Upper lobe of left lung (tissue), 6 donors: ENCODE results near the gene TTC9C. TPM values are rescaled to one million over a fixed set of nuclear protein-coding genes. Genes with fewer than 3 reads are reported as not detected.
"Not testable (repeated sequence)": the region's sequence is repeated elsewhere in the genome, so short reads cannot be mapped to it uniquely, and the experiment has no call there.

Source experiments
- ATAC-seq, 2 donors: fragments of 200-7000 bp; cut with Tn5 transposase; one replicate each; pipeline ENCODE4 v1.9.1; 2022; ENCODE audit warnings: mild to moderate bottlenecking in 2 of 2, moderate library complexity in 2 of 2; ENCODE audit not compliant: low FRiP score in 2 of 2
- DNase-seq, 2 donors: peaks; one replicate each; pipeline ENCODE4 v3.0.0-alpha.2; 2019 to 2020
- H3K27ac ChIP-seq, 4 donors: fragments of 200-600 bp; sonication (generic); one replicate each; pipeline ENCODE4 v1.5.1; 2016 to 2019
- H3K27me3 ChIP-seq, 4 donors: fragments of 200-600 bp; sonication (generic); one replicate each; pipeline ENCODE4 v1.5.1; 2017 to 2019
- H3K36me3 ChIP-seq, 4 donors: fragments of 200-600 bp; sonication (generic); one replicate each; pipeline ENCODE4 v1.5.1; 2016 to 2019
- H3K4me1 ChIP-seq, 4 donors: fragments of 200-600 bp; sonication (generic); one replicate each; pipeline ENCODE4 v1.5.1; 2018 to 2019
- H3K4me3 ChIP-seq, 4 donors: fragments of 200-600 bp; sonication (generic); one replicate each; pipeline ENCODE4 v1.5.1; 2017 to 2019; ENCODE audit warnings: mild to moderate bottlenecking in 2 of 4, moderate library complexity in 1 of 4
- H3K9me3 ChIP-seq, 4 donors: fragments of 200-600 bp; sonication (generic); one replicate each; pipeline ENCODE4 v1.5.1; 2018 to 2019
- EP300 ChIP-seq, 4 donors: sonication (generic); formaldehyde crosslinking; IDR thresholded peaks; one replicate each; pipeline ENCODE4 v1.5.1; 2017; ENCODE audit warnings: antibody characterized with exemption in 4 of 4, control low read depth in 2 of 4
- POLR2A ChIP-seq, 4 donors: fragments of 450-650 bp; IDR thresholded peaks; one replicate each; pipeline ENCODE4 v1.5.1; 2016 to 2017; ENCODE audit warnings: antibody characterized with exemption in 4 of 4, mild to moderate bottlenecking in 2 of 4
- POLR2AphosphoS5 ChIP-seq, 2 donors: sonication (generic); formaldehyde crosslinking; IDR thresholded peaks; one replicate each; pipeline ENCODE4 v1.5.1; 2017; ENCODE audit warnings: antibody characterized with exemption in 2 of 2
- WGBS, 2 donors: methylation state at CpG; one replicate each; pipeline ENCODE4 v1.1.5; 2017 to 2018; 5-methylcytosine and 5-hydroxymethylcytosine counted together
- total RNA-seq, 6 donors: library from RNA; depleted of rRNA in 4 of 6; stranded (reverse); fragments of >200 nt in 4 of 6; gene quantifications; one replicate each; pipeline versions ENCODE4 v1.1.0 to v1.2.1, GENCODE V29; 2016 to 2021
- TF ChIP-seq, protein P1 (sequence below), 6 experiments: fragments of 450-650 bp in 4 of 6; fragments of 200-600 bp in 2 of 6; sonication (generic) in 2 of 6; IDR thresholded peaks; one replicate each; pipeline ENCODE4 v1.5.1; 2016 to 2019; ENCODE audit warnings: antibody characterized with exemption in 6 of 6
- donor health status: DM: no; HTN: no; CAD: no; lungs with moderate emphysema.
- donor health status: DM: no; HTN: yes; CAD: no; lungs with severe emphysema.

Gene TTC9C
- total RNA-seq, 6 donors from 2014 or later = 18.9 to 31.5 (median 28.6) TPM

DNA sequence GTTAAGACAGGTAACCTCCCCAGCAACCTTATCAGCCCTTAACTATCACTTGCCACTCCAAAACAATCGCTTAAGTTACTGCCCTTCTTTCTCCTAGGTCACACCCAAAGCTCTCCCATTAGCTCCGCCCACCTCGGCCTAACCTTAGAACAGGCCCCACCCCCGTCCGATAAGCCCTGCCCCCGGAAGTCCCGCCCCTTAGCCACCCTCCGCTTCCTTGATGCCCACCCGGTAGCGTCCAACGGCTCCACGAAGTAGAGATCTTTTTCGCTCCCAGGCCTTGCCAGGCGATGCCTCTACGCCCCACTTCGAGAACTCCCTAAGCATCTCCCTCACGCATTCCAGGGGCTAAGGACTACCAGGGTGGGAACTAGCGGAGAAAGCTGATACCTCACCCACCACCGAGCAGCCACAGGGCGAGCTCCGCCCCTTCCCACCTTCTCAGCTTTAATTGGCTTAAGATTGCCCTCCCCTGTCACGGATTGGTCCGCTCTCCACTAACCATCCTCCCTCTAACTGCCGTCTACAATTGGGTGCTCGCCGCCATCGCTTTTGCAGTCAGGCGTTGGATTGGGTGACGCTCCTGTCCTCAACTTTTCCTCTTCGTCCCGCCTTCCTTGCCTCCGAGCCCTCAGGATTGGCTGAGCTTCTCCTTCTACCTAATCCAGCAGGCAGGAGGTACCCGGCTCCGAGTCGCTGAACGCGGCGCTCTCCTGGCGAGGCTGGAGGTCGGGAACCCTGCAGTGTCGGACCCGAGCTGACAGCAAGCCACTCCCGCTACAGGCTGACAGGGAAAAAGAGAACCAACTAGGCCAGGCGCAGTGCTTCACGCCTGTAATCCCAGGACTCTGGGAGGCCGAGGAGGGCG lies 25.7 kb downstream of the TTC9C start, which contains the start of gene ZBTB3:
TSS of gene ZBTB3 (minus strand) at position 425 of the 868 bp plus-strand sequence. CDS start 496 bp downstream, outside the sequence.
- DNase-seq = peak; percentile 91 to 99
- 0 to 1% methylated on average over 41 to 47 of the region's 47 CpGs for WGBS, 2 donors
- peaks cover 0 to 16% (median 4%) of the 10 kb centered on the region in 4 donors for H3K36me3 ChIP-seq

DNA sequence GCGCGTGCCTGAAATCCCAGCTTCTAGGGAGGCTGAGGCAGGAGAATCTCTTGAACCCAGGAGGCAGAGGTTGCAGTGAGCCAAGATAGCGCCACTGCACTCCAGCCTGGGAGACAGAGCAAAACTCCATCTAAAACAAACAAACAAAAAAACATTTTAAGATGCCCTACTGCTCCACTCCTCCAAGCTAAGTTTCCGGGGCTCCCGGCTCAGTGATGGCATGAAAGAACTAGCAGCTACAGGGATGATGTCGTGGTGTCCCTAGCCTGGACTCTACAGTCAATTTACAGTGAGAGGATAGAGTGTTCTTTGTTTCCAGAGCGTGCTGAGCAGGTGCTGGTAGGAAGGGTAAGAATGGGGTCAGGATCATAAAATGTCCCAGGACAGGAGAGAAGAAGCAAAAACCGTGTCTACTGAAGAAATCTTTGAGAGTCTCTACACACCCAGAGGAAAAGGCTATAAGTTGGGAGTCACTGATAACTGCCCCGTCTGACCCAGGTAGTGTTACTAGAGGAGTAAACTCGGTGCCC lies 26.9 kb downstream of the TTC9C start:
- peaks cover 16 to 30% (median 22%) of the 10 kb centered on the region in 4 donors for H3K4me1 ChIP-seq
- no peaks in the 10 kb centered on the region for H3K9me3 ChIP-seq
- H3K4me3 ChIP-seq = no peak overlapping the region
- DNase-seq = no peak
- no peak for ATAC-seq
- WGBS, 2 donors = 78 to 84% methylated on average over 10 of the region's 10 CpGs
- no peak overlapping the region for H3K27ac ChIP-seq
- H3K36me3 ChIP-seq = peaks cover 0 to 12% (median 4%) of the 10 kb centered on the region in 4 donors
- TF ChIP-seq POLR2AphosphoS5 (IDR thresholded peaks at IDR 0.05) (no peak), POLR2A (IDR thresholded peaks at IDR 0.05) (no peak)
- TF ChIP-seq, protein P1, sequence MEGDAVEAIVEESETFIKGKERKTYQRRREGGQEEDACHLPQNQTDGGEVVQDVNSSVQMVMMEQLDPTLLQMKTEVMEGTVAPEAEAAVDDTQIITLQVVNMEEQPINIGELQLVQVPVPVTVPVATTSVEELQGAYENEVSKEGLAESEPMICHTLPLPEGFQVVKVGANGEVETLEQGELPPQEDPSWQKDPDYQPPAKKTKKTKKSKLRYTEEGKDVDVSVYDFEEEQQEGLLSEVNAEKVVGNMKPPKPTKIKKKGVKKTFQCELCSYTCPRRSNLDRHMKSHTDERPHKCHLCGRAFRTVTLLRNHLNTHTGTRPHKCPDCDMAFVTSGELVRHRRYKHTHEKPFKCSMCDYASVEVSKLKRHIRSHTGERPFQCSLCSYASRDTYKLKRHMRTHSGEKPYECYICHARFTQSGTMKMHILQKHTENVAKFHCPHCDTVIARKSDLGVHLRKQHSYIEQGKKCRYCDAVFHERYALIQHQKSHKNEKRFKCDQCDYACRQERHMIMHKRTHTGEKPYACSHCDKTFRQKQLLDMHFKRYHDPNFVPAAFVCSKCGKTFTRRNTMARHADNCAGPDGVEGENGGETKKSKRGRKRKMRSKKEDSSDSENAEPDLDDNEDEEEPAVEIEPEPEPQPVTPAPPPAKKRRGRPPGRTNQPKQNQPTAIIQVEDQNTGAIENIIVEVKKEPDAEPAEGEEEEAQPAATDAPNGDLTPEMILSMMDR (IDR thresholded peaks at IDR 0.05) = no peak
- no peaks in the 10 kb centered on the region for H3K27me3 ChIP-seq

More for the DNA sequence above, 25.7 kb downstream of the TTC9C start, which contains the start of gene ZBTB3:
- ATAC-seq = peak; percentile 99 to 100
- no peaks in the 10 kb centered on the region for H3K9me3 ChIP-seq
- H3K27ac ChIP-seq = peak within 1 kb of the TSS; percentile 85 to 91 (median 89)
- H3K27me3 ChIP-seq = no peaks in the 10 kb centered on the region
- peaks cover 16 to 30% (median 22%) of the 10 kb centered on the region in 4 donors for H3K4me1 ChIP-seq
- TF ChIP-seq POLR2A (IDR thresholded peaks at IDR 0.05) (peak in 2 of 4 donors; percentile 77 to 91), EP300 (IDR thresholded peaks at IDR 0.05) (no peak), POLR2AphosphoS5 (IDR thresholded peaks at IDR 0.05) (peak; percentile 83 to 97)
- TF ChIP-seq, protein P1 (IDR thresholded peaks at IDR 0.05) = peak in 3 of 6 experiments; percentile 4 to 53 (median 16)
- H3K4me3 ChIP-seq = peak within 1 kb of the TSS; percentile 18 to 68 (median 58)

DNA sequence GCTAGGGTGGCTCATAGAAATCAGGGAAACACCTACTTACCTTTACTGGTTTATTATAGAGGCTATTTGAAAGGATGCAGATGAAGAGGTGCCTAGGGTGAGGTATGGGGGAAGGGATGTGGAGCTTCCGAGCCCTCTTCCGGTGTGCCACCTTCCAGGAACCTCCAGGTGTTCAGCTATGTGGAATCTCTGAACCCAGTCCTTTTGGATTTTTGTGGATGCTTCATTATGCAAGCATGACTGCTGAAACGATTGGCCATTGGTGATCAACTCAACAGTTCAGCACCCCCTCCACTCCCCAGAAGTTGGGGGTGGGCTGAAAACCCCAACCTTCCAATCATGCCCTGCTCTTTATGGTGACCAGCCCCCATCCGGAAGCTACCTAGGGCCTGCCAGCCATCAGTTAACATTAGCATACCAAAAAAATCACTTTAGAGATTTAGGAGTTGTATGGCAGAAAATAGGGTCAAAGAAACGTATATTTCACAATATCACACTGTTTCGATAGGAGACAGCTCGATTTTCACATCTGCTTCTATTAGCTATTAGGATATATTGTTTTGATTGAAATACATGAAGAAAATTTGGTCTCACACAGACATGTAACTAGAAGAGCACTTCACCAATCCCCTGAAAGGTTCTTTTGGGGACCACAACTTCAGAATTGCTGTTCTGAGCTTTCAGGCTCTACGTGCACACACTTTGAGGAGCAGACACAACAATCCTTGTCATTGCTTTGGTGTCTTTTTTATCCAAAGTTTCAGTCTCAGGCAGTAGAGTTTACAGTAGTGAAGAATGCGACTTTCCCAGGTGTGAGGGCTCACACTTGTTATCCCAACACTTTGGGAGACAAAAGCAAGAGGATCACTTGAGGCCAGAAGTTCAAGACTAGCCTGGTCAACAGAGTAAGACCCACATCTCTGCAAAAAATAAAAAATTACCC lies 29.8 kb downstream of the TTC9C start:
- Histone ChIP-seq H3K9me3 (no peaks in the 10 kb centered on the region), H3K4me3 (no peak overlapping the region), H3K36me3 (no peaks in the 10 kb centered on the region), H3K27ac (no peak overlapping the region), H3K4me1 (peaks cover 19 to 31% (median 21%) of the 10 kb centered on the region in 4 donors), H3K27me3 (no peaks in the 10 kb centered on the region)
- ATAC-seq (no peak), DNase-seq (no peak)
- no peak for TF ChIP-seq EP300 (IDR thresholded peaks at IDR 0.05)
- 65 to 66% methylated on average over 9 of the region's 9 CpGs for WGBS, 2 donors

DNA sequence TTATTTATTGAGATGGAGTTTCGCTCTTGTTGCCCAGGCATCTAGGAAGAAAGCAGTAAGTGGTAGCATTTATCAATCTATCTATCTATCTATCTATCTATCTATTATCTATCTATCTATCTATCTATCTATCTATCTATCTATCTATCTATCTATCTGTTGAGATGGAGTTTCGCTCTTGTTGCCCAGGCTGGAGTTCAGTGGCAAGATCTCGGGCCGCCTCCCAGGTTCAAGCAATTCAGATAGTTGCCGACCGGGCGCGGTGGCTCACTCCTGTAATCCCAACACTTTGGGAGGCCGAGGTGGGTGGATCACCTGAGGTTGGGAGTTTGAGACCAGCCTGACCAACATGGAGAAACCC lies 32.6 kb downstream of the TTC9C start:
- DNase-seq, H3K9me3 ChIP-seq, H3K36me3 ChIP-seq, ATAC-seq, H3K27me3 ChIP-seq: not testable (repeated sequence)
- Histone ChIP-seq H3K4me3 (peak overlapping the region in 3 of 4 donors; percentile 61 to 88 (median 65)), H3K4me1 (peaks cover 11 to 20% (median 12%) of the 10 kb centered on the region in 4 donors), H3K27ac (peak overlapping the region; percentile 85 to 92 (median 86))
- WGBS, 2 donors = 32 to 34% methylated on average over 9 of the region's 9 CpGs

DNA sequence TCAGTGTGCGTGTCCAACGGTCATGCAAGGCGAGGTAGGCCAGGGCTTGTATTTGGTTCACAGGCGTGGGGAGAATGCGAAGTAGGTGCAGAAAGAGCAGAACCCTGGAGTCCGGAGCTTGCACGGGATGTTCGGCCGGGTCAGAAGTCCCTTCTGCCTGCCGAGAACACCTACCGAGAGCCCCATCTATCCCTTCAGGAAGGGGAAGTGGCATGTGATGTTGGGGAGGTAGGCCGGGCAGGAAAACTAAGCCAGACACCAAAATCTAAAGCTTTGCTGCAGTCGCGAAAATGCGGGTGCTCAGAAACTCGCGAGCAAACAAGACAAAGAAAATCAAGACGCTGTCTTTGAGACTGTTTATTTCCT lies 42.5 kb downstream of the TTC9C start:
- H3K9me3 ChIP-seq = no peaks in the 10 kb centered on the region
- TF ChIP-seq POLR2AphosphoS5 (IDR thresholded peaks at IDR 0.05) (no peak), EP300 (IDR thresholded peaks at IDR 0.05) (no peak), POLR2A (IDR thresholded peaks at IDR 0.05) (peak in 1 of 4 donors; percentile 10)
- TF ChIP-seq, protein P1 (IDR thresholded peaks at IDR 0.05) = no peak
- WGBS, 2 donors = 0 to 3% methylated on average over 18 of the region's 18 CpGs
- peak; percentile 16 to 47 for ATAC-seq
- H3K36me3 ChIP-seq = peaks cover 0 to 23% (median 17%) of the 10 kb centered on the region in 4 donors
- peak overlapping the region; percentile 90 to 97 (median 94) for H3K27ac ChIP-seq
- H3K4me1 ChIP-seq = peaks cover 18 to 24% (median 21%) of the 10 kb centered on the region in 4 donors
- H3K27me3 ChIP-seq = no peaks in the 10 kb centered on the region
- peak in 1 of 2 donors; percentile 35 for DNase-seq
- H3K4me3 ChIP-seq = peak overlapping the region; percentile 65 to 77 (median 72)
